Coronary artery (tissue), 2 donors: Measurements from ENCODE around the gene NME9.

Experiments used
- DNase-seq: peaks from one replicate; pipeline ENCODE4 v3.0.0-alpha.2; 2017; ENCODE audit warnings: low spot score
- H3K27ac ChIP-seq, 2 donors: fragments of 200-600 bp; sonication (generic); one replicate each; pipeline ENCODE4 v1.5.1; 2016 to 2019
- H3K4me3 ChIP-seq: fragments of 200-600 bp; sonication (generic); 2 replicates; pipeline ENCODE4 v1.5.1; 2016; ENCODE audit warnings: mild to moderate bottlenecking, moderate library complexity
- CTCF ChIP-seq: fragments of 200-600 bp; sonication (generic); IDR thresholded peaks from one replicate; pipeline ENCODE4 v1.5.1; 2019; ENCODE audit warnings: antibody characterized with exemption

NME9 gene

GRCh38 chr3:138284957-138285477 is 44.6 kb downstream of the NME9 start:
- no peak overlapping the region for H3K4me3 ChIP-seq
- no peak for DNase-seq
- no peak overlapping the region for H3K27ac ChIP-seq
- TF ChIP-seq CTCF: no peak

DNA sequence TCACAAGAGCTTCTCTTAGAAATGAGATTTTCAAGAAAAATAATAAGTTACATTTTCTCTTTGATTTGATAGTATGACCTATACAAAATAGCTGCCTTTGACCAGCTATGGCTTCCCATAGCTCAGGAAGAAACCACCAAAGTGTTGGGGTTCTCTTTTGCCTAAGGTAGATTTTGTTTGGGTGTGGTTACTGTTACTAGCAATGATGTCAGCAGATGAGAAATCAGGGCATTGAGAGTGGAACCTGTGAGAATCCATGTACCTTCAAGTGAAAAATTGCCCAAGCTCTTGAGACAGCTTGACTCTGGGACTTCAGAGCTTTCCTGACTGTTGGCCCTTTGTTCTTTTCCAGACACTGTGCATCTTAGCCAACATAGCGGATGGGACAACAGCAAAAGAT is 45.6 kb downstream of the NME9 start:
- DNase-seq: no peak
- no peak overlapping the region for H3K27ac ChIP-seq
- no peak overlapping the region for H3K4me3 ChIP-seq
- TF ChIP-seq CTCF: no peak

DNA sequence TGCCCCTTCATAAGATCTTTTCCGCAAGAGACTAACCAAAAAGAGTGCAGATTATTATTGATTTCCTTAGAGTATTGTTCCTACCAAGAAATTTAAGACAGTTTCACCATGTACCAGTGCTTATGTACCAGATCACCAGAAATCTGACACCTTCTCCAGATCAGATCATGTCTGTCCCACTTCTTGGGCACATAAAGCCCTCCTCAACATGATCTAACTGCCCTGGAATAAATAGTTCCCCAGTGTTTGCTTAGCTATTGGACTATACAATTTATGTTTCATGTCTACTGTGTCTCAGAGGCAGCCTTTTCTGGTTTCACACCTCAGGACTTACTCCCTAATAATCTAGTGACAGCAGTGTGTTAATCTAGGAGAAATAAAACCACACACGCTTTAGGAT is 46.8 kb downstream of the NME9 start:
- no peak overlapping the region for H3K4me3 ChIP-seq
- DNase-seq: no peak
- no peak for TF ChIP-seq CTCF
- H3K27ac ChIP-seq: no peak overlapping the region

DNA sequence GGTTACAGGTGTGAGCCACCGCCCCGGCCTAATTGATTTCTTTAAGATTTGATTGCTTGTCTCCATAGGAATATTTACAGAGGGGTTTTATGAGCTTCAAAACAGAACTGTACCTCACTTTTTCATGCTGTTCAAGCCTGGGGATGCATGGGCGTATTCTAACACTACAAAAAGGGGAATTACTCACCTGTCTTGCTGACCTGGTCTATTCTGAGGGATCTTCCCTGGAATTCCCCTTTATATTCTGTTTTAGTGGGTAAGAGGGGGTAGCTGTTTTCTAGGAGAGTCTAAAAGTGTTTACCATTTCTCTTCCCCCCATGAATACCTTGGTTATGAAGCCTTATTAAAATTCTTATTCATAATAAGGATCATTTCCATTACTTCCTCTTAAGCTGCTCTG is 48.1 kb downstream of the NME9 start:
- no peak for DNase-seq
- Histone ChIP-seq H3K4me3 (no peak overlapping the region), H3K27ac (no peak overlapping the region)
- no peak for TF ChIP-seq CTCF

DNA sequence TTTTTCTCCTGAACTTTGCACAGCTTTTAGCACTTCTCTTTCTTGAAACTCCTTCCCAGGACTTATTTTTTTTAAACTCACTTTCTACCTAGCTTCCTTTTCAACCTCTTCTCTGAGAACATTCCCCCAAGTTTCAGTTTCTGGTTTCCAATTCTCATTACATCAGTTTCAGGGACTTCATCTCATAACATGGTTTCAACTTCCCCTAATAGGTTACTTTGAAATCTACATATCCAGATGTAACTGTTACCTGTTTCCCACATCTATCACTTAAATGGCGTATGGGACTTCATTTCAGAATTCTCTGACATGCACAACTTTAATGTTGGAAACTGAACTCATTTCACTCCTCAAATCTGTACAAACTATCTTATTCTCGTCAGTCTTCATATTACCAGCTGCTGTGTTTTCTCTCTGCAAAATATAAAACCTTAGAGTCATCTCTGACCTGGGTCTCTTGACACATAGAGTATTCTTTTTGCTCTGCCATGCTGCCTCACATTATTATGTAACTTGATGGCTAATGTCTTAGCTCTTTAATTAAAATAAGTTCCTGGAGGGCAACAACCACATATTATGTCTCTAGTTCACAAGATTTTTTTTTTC is 58.4 kb downstream of the NME9 start:
- Histone ChIP-seq H3K4me3 (no peak overlapping the region), H3K27ac (no peak overlapping the region)
- no peak for TF ChIP-seq CTCF
- no peak for DNase-seq

DNA sequence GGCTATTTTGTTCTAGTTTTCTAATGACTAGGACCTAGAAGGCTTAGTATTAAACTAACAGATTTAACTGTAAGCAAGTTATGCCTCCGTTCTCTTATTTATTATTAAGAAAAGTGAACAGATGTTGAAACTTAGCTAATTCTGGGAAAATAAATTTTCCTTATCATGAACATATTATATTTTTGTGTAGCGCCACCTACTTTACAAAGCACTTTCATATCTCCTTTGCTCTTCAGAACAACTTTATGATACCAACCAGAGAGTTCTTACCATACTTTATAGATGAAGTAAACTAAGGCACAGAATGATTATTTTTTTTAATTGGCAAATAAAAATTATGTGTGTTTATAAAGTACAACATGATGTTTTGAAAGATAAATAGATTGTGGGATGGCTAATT is 59.4 kb downstream of the NME9 start:
- no peak for TF ChIP-seq CTCF
- Histone ChIP-seq H3K4me3 (no peak overlapping the region), H3K27ac (no peak overlapping the region)
- no peak for DNase-seq

DNA sequence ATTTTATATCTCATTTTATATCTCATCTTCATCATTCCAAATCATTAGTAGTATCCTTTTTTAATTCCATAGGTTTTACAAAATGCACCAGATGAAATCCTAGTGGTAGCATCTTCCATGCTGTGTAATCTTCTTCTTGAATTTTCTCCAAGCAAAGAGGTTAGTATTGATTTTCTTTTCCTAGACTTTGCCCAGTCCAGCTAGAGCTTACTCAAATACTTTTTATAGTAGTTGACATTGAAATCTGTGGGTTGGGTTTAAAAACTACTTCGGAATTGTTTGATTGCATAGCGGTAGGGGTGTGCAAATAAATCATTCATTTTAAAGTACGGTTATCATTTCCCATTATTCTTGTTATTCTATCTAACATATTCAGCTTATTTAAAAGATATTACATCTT is 62.6 kb downstream of the NME9 start:
- no peak overlapping the region for H3K27ac ChIP-seq
- DNase-seq: no peak
- H3K4me3 ChIP-seq: no peak overlapping the region
- no peak for TF ChIP-seq CTCF
